Heart left ventricle (tissue), 16 donors: Measurements from ENCODE around the gene PRDX2. TPM values are rescaled to one million over a fixed set of nuclear protein-coding genes. Genes with fewer than 3 reads are reported as not detected.

ENCODE experiments used
- ATAC-seq, 4 donors: fragments of 200-7000 bp; cut with Tn5 transposase; one replicate each; pipeline ENCODE4 v1.9.1; 2020 to 2022; ENCODE audit warnings: moderate library complexity in 4 of 4, mild to moderate bottlenecking in 3 of 4, moderate number of reproducible peaks in 1 of 4
- DNase-seq, 5 donors: peaks; one replicate each; pipeline ENCODE4 v3.0.0-alpha.2; 2020
- H3K27ac ChIP-seq, 12 donors: fragments of 200-600 bp; sonication (generic) in 4 of 12; one replicate each; pipeline versions ENCODE4 v1.5.0 to v1.8.0; 2016 to 2022; ENCODE audit warnings: mild to moderate bottlenecking in 2 of 12
- H3K27me3 ChIP-seq, 9 donors: fragments of 200-600 bp; sonication (generic) in 2 of 9; one replicate each; pipeline versions ENCODE4 v1.5.1 to v1.8.0; 2016 to 2022; ENCODE audit warnings: mild to moderate bottlenecking in 3 of 9
- H3K36me3 ChIP-seq, 9 donors: fragments of 200-600 bp; sonication (generic) in 2 of 9; one replicate each; pipeline versions ENCODE4 v1.5.0 to v1.8.0; 2018 to 2022; ENCODE audit warnings: mild to moderate bottlenecking in 2 of 9
- H3K4me1 ChIP-seq, 12 donors: fragments of 200-600 bp; sonication (generic) in 4 of 12; one replicate each; pipeline versions ENCODE4 v1.5.0 to v1.8.0; 2016 to 2022; ENCODE audit warnings: mild to moderate bottlenecking in 3 of 12
- H3K4me3 ChIP-seq, 12 donors: fragments of 200-600 bp; sonication (generic) in 4 of 12; one replicate each; pipeline versions ENCODE4 v1.5.0 to v1.8.0; 2017 to 2022; ENCODE audit warnings: mild to moderate bottlenecking in 9 of 12, moderate library complexity in 4 of 12
- H3K9me3 ChIP-seq, 12 donors: fragments of 200-600 bp; sonication (generic) in 4 of 12; one replicate each; pipeline versions ENCODE4 v1.5.0 to v1.8.0; 2016 to 2022; ENCODE audit warnings: mild to moderate bottlenecking in 1 of 12
- POLR2A ChIP-seq, 2 donors: fragments of 450-650 bp; IDR thresholded peaks; one replicate each; pipeline ENCODE4 v1.6.1; 2017; ENCODE audit warnings: antibody characterized with exemption in 2 of 2, mild to moderate bottlenecking in 2 of 2, moderate library complexity in 2 of 2
- WGBS, 4 donors: extraction: QIAGEN DNeasy Blood & Tissue Kit in 2 of 4; methylation state at CpG; one replicate each; pipeline versions ENCODE4 v1.1.5 to v1.1.7; 2013 to 2018; 5-methylcytosine and 5-hydroxymethylcytosine counted together
- intact Hi-C, 10 donors: fragments of 100-400 bp; cut with DNase I; formaldehyde crosslinking; loops; one replicate each; pipeline versions ENCODE4 v1.11.1 to v1.14.2; 2022
- microRNA-seq, 4 donors: library from miRNA; unstranded; fragments of <30 nt; microRNA quantifications; one replicate each; pipeline versions ENCODE4 to v1.2.0, GENCODE V29; 2017 to 2020
- polyA plus RNA-seq, 2 donors: library from polyadenylated mRNA; stranded (reverse); fragments of 200-250 nt; gene quantifications; one replicate each; pipeline ENCODE4 v1.2.3, GENCODE V29; 2013
- total RNA-seq, 9 donors: library from RNA; depleted of rRNA in 2 of 9; stranded (reverse); fragments of >200 nt in 2 of 9; fragmentation: NEBNext Ultra II Directional in 3 of 9; extraction: Animal tissue kit (Norgen Biotek cat#: 25700) in 3 of 9; gene quantifications; one replicate each; pipeline versions ENCODE4 v1.1.0 to v1.2.4, GENCODE V29; 2016 to 2023
- TF ChIP-seq, protein P1 (sequence below), 12 donors: fragments of 200-600 bp; sonication (generic) in 4 of 12; IDR thresholded peaks; one replicate each; pipeline versions ENCODE4 v1.5.0 to v1.8.0; 2018 to 2022; ENCODE audit warnings: antibody characterized with exemption in 12 of 12, mild to moderate bottlenecking in 5 of 12
- donor health status: ischemic (EF 13 %, LVEDD 7.1; RV severe dilation, severe dysfunction).
- donor health status: healthy with polysubstance abuse.
- donor health status: DM: no; HTN: yes; CAD: no.
- donor health status: DM: no; HTN: no; CAD: no.
- donor health status: ischemic (EF 25% LVEDD 6.9; RV normal size, moderate dysfunction).
- donor health status: ischemic (EF 25% LVEDD 5.7; RV mildly dilated, moderate dysfunction).
- donor health status: healthy.
- donor health status: DM: yes; HTN: yes; CAD: no.
- donor health status: ischemic (EF 35%, LVEDD 5.7; RV mildly dilated, moderate dysfunction).
- donor health status: nonischemic (EF 11% LVEDD 7.7; RV severe dilation, severe dysfunction).
- donor health status: DM: yes; HTN: yes; CAD: no.
- donor health status: PGD.
- donor health status: ischemic (EF 29% LVEDD 5.4; RV normal size, mild dysfunction).
- donor health status: nonischemic (EF 23%, LVEDD 6.1; RV moderate dilation, normal function).

PRDX2 gene
- total and polyA plus RNA-seq, 11 donors: 435 to 1,432 (median 645) TPM

DNA sequence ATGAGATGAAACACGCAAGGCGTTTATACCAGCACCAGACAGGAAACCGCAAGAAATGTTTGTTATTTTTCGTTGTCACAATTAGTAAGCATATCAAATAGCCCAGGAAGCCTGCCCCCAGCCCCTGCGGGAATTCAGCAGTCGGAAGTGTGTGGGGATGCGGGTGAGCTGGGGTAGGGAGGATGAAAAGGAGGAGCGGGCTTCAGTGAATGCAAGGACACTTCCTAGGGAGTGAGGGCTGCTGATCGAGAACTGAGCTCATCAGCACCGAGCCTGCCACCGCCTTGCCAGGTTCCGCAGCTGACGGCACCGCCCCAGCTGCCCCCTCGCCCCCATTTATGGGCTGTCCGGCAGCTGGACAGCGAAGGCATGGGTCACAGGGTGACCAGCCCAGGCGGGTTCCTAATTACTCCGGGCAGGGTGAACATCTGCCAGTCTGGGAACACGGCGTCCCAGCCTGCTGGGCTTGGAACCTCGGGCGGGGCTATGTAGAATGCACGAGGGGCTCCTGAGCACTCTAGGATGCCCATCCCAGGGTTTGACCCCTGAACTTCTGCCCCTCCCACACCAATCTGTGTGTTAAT is 51.6 kb downstream of the PRDX2 start:
- peaks cover 0 to 13% (median 3%) of the 10 kb centered on the region in 9 donors for H3K27me3 ChIP-seq
- H3K27ac ChIP-seq: no peak overlapping the region
- DNase-seq (no peak), ATAC-seq (no peak)
- peaks cover 0 to 12% (median 0%) of the 10 kb centered on the region in 12 donors for H3K9me3 ChIP-seq
- H3K4me3 ChIP-seq: no peak overlapping the region
- intact Hi-C loops: no loop called here
- H3K4me1 ChIP-seq: no peaks in the 10 kb centered on the region
- no peak for TF ChIP-seq POLR2A (IDR thresholded peaks at IDR 0.05)
- TF ChIP-seq, protein P1, sequence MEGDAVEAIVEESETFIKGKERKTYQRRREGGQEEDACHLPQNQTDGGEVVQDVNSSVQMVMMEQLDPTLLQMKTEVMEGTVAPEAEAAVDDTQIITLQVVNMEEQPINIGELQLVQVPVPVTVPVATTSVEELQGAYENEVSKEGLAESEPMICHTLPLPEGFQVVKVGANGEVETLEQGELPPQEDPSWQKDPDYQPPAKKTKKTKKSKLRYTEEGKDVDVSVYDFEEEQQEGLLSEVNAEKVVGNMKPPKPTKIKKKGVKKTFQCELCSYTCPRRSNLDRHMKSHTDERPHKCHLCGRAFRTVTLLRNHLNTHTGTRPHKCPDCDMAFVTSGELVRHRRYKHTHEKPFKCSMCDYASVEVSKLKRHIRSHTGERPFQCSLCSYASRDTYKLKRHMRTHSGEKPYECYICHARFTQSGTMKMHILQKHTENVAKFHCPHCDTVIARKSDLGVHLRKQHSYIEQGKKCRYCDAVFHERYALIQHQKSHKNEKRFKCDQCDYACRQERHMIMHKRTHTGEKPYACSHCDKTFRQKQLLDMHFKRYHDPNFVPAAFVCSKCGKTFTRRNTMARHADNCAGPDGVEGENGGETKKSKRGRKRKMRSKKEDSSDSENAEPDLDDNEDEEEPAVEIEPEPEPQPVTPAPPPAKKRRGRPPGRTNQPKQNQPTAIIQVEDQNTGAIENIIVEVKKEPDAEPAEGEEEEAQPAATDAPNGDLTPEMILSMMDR (IDR thresholded peaks at IDR 0.05): no peak
- 36 to 48% (median 42%) methylated on average over 24 of the region's 24 CpGs for WGBS, 4 donors
- peaks cover 0 to 33% (median 31%) of the 10 kb centered on the region in 9 donors for H3K36me3 ChIP-seq

- intact Hi-C loops: no loop called here
- no peak for ATAC-seq
- no peak for TF ChIP-seq POLR2A (IDR thresholded peaks at IDR 0.05)
- TF ChIP-seq, protein P1 (IDR thresholded peaks at IDR 0.05): no peak
- WGBS, 4 donors: 70 to 79% (median 72%) methylated on average over 4 to 6 of the region's 6 CpGs
- DNase-seq: no peak
- Histone ChIP-seq H3K9me3 (peaks cover 0 to 12% (median 0%) of the 10 kb centered on the region in 12 donors), H3K4me1 (no peaks in the 10 kb centered on the region), H3K27ac (no peak overlapping the region), H3K27me3 (peaks cover 0 to 13% (median 3%) of the 10 kb centered on the region in 9 donors), H3K36me3 (peaks cover 0 to 44% (median 40%) of the 10 kb centered on the region in 9 donors), H3K4me3 (no peak overlapping the region)
These were observed 53.1 kb downstream of the PRDX2 start for GRCh38 chr19:12748489-12748888.

Small RNA genes within 50 kb of the gene (microRNA-seq; reads per million reads assigned to microRNA genes)
- gene MIR5684: 0 reads per million in 4 donors

Other genes with a start within 250 kb of the PRDX2 start
- gene ZNF490, start 191.0 kb downstream of the PRDX2 start, total RNA-seq: 1 to 10 TPM; 3.7 to 8.9 (median 5.3) TPM
- gene ZNF490, start 191.0 kb downstream of the PRDX2 start, polyA plus RNA-seq: 1 to 10 TPM in 1 of 2 donors, under 1 TPM in 1; 0.91 to 1.1 TPM
- gene ZNF791, start 190.9 kb downstream of the PRDX2 start, total RNA-seq: 10 to 100 TPM in 8 of 9 donors, 1 to 10 TPM in 1; 9.4 to 22.6 (median 14.3) TPM
- 1 to 10 TPM; 6.1 to 6.9 TPM for gene ZNF791, start 190.9 kb downstream of the PRDX2 start, polyA plus RNA-seq
- 100 to 1,000 TPM in 1 of 9 donors, 10 to 100 TPM in 8; 16.0 to 135 (median 30.7) TPM for gene MAN2B1, start 135.1 kb downstream of the PRDX2 start, total RNA-seq
- gene MAN2B1, start 135.1 kb downstream of the PRDX2 start, polyA plus RNA-seq: 10 to 100 TPM; 18.6 to 23.0 TPM
- gene WDR83, start 135.0 kb downstream of the PRDX2 start, total RNA-seq: 1 to 10 TPM; 6.0 to 9.2 (median 7.8) TPM
- gene WDR83, start 135.0 kb downstream of the PRDX2 start, polyA plus RNA-seq: 10 to 100 TPM; 12.3 to 13.0 TPM
- 100 to 1,000 TPM in 1 of 9 donors, 10 to 100 TPM in 8; 47.6 to 121 (median 54.6) TPM for gene DHPS, start 119.9 kb downstream of the PRDX2 start, total RNA-seq
- 10 to 100 TPM; 57.2 to 57.6 TPM for gene DHPS, start 119.9 kb downstream of the PRDX2 start, polyA plus RNA-seq
- gene GNG14, start 113.8 kb downstream of the PRDX2 start, total RNA-seq: not detected
- not detected for gene GNG14, start 113.8 kb downstream of the PRDX2 start, polyA plus RNA-seq
- gene FBXW9, start 105.2 kb downstream of the PRDX2 start, total RNA-seq: 1 to 10 TPM; 1.5 to 3.6 (median 2.4) TPM
- gene FBXW9, start 105.2 kb downstream of the PRDX2 start, polyA plus RNA-seq: 1 to 10 TPM; 1.0 to 5.0 TPM
- gene TNPO2, start 77.9 kb downstream of the PRDX2 start, total RNA-seq: 10 to 100 TPM; 33.7 to 57.4 (median 42.6) TPM
- 10 to 100 TPM; 18.0 to 29.2 TPM for gene TNPO2, start 77.9 kb downstream of the PRDX2 start, polyA plus RNA-seq
- gene TRIR, start 67.1 kb downstream of the PRDX2 start, total RNA-seq: 100 to 1,000 TPM in 6 of 9 donors, 10 to 100 TPM in 3; 90.4 to 305 (median 118) TPM
- gene TRIR, start 67.1 kb downstream of the PRDX2 start, polyA plus RNA-seq: 100 to 1,000 TPM; 226 to 234 TPM
- gene GET3, start 64.3 kb downstream of the PRDX2 start, total RNA-seq: 10 to 100 TPM; 54.3 to 81.5 (median 61.8) TPM
- gene GET3, start 64.3 kb downstream of the PRDX2 start, polyA plus RNA-seq: 100 to 1,000 TPM in 1 of 2 donors, 10 to 100 TPM in 1; 76.3 to 133 TPM
- gene BEST2, start 50.0 kb downstream of the PRDX2 start, total RNA-seq: not detected
- gene BEST2, start 50.0 kb downstream of the PRDX2 start, polyA plus RNA-seq: not detected
- 10 to 100 TPM; 45.5 to 90.1 (median 62.6) TPM for gene HOOK2, start 26.2 kb downstream of the PRDX2 start, total RNA-seq
- gene HOOK2, start 26.2 kb downstream of the PRDX2 start, polyA plus RNA-seq: 10 to 100 TPM; 29.9 to 83.5 TPM
- gene JUNB, start 10.3 kb downstream of the PRDX2 start, total RNA-seq: 100 to 1,000 TPM in 4 of 9 donors, 10 to 100 TPM in 5; 19.6 to 205 (median 67.6) TPM
- 10 to 100 TPM; 29.6 to 52.9 TPM for gene JUNB, start 10.3 kb downstream of the PRDX2 start, polyA plus RNA-seq
- gene THSD8, start 269 bp upstream of the PRDX2 start, total RNA-seq: 1 to 10 TPM in 7 of 9 donors, not detected in 2; 1.2 to 6.8 (median 2.2) TPM
- gene THSD8, start 269 bp upstream of the PRDX2 start, polyA plus RNA-seq: 1 to 10 TPM in 1 of 2 donors, under 1 TPM in 1; 0.35 to 3.2 TPM
- 1 to 10 TPM in 8 of 9 donors, under 1 TPM in 1; 0.63 to 7.6 (median 4.0) TPM for gene RNASEH2A, start 4.8 kb upstream of the PRDX2 start, total RNA-seq
- gene RNASEH2A, start 4.8 kb upstream of the PRDX2 start, polyA plus RNA-seq: 1 to 10 TPM; 1.3 to 8.6 TPM
- not detected for gene RTBDN, start 32.8 kb upstream of the PRDX2 start, total RNA-seq
- not detected for gene RTBDN, start 32.8 kb upstream of the PRDX2 start, polyA plus RNA-seq
- 1 to 10 TPM in 2 of 9 donors, under 1 TPM in 4, not detected in 3; 0.27 to 1.7 (median 0.31) TPM for gene MAST1, start 36.7 kb upstream of the PRDX2 start, total RNA-seq
- gene MAST1, start 36.7 kb upstream of the PRDX2 start, polyA plus RNA-seq: under 1 TPM; 0.15 to 0.37 TPM
- gene DNASE2, start 79.6 kb upstream of the PRDX2 start, total RNA-seq: 10 to 100 TPM; 15.9 to 41.1 (median 23.3) TPM
- gene DNASE2, start 79.6 kb upstream of the PRDX2 start, polyA plus RNA-seq: 10 to 100 TPM; 11.7 to 31.7 TPM
- gene KLF1, start 85.4 kb upstream of the PRDX2 start, total RNA-seq: under 1 TPM in 2 of 9 donors, not detected in 7; 0.19 to 0.25 TPM
- not detected for gene KLF1, start 85.4 kb upstream of the PRDX2 start, polyA plus RNA-seq
- gene GCDH, start 89.4 kb upstream of the PRDX2 start, total RNA-seq: 100 to 1,000 TPM in 1 of 9 donors, 10 to 100 TPM in 8; 29.8 to 105 (median 46.7) TPM
- gene GCDH, start 89.4 kb upstream of the PRDX2 start, polyA plus RNA-seq: 100 to 1,000 TPM in 1 of 2 donors, 10 to 100 TPM in 1; 28.7 to 107 TPM
- gene SYCE2, start 117.5 kb upstream of the PRDX2 start, total RNA-seq: under 1 TPM in 1 of 9 donors, not detected in 8; 0.24 TPM
- under 1 TPM in 1 of 2 donors, not detected in 1; 0.06 TPM for gene SYCE2, start 117.5 kb upstream of the PRDX2 start, polyA plus RNA-seq
- gene FARSA, start 131.9 kb upstream of the PRDX2 start, total RNA-seq: 10 to 100 TPM; 35.0 to 49.6 (median 40.6) TPM
- 100 to 1,000 TPM in 1 of 2 donors, 10 to 100 TPM in 1; 37.3 to 104 TPM for gene FARSA, start 131.9 kb upstream of the PRDX2 start, polyA plus RNA-seq
- gene CALR, start 136.8 kb upstream of the PRDX2 start, total RNA-seq: 100 to 1,000 TPM; 231 to 816 (median 380) TPM
- 100 to 1,000 TPM; 227 to 771 TPM for gene CALR, start 136.8 kb upstream of the PRDX2 start, polyA plus RNA-seq
- 100 to 1,000 TPM; 130 to 272 (median 161) TPM for gene RAD23A, start 144.1 kb upstream of the PRDX2 start, total RNA-seq
- 100 to 1,000 TPM; 186 to 212 TPM for gene RAD23A, start 144.1 kb upstream of the PRDX2 start, polyA plus RNA-seq
- 10 to 100 TPM; 17.2 to 63.6 (median 27.2) TPM for gene GADD45GIP1, start 155.4 kb upstream of the PRDX2 start, total RNA-seq
- 100 to 1,000 TPM in 1 of 2 donors, 10 to 100 TPM in 1; 64.9 to 119 TPM for gene GADD45GIP1, start 155.4 kb upstream of the PRDX2 start, polyA plus RNA-seq
- 10 to 100 TPM in 4 of 9 donors, 1 to 10 TPM in 5; 2.9 to 13.6 (median 9.0) TPM for gene DAND5, start 167.8 kb upstream of the PRDX2 start, total RNA-seq
- gene DAND5, start 167.8 kb upstream of the PRDX2 start, polyA plus RNA-seq: 1 to 10 TPM; 1.4 to 4.7 TPM
- gene NFIX, start 193.7 kb upstream of the PRDX2 start, total RNA-seq: 100 to 1,000 TPM in 8 of 9 donors, 10 to 100 TPM in 1; 81.4 to 147 (median 122) TPM
- 10 to 100 TPM; 42.1 to 55.2 TPM for gene NFIX, start 193.7 kb upstream of the PRDX2 start, polyA plus RNA-seq